Adrenal gland (tissue), 5 donors: ENCODE measurements around the gene KRTAP10-12.

Experiments used
- CTCF ChIP-seq, 6 experiments: fragments of 450-650 bp in 4 of 6; fragments of 200-600 bp in 2 of 6; sonication (generic) in 1 of 6; IDR thresholded peaks; 1 replicate in 5 of 6; 2 replicates in 1 of 6; pipeline versions ENCODE4 v1.5.1 to v1.8.0; 2016 to 2021; ENCODE audit warnings: antibody characterized with exemption in 6 of 6, mild to moderate bottlenecking in 2 of 6, moderate library complexity in 1 of 6
- POLR2A ChIP-seq, 2 donors: fragments of 450-650 bp; IDR thresholded peaks; one replicate each; pipeline ENCODE4 v1.6.1; 2017; ENCODE audit warnings: antibody characterized with exemption in 2 of 2, mild to moderate bottlenecking in 2 of 2, moderate library complexity in 1 of 2
- donor health status: DM: no; HTN: no; CAD: no.

GRCh38 chr21:44658541-44658910 is 38.4 kb upstream of the KRTAP10-12 start:
- TF ChIP-seq CTCF (IDR thresholded peaks at IDR 0.05) (no peak), POLR2A (IDR thresholded peaks at IDR 0.05) (no peak)
